Peyer's patch (tissue), 4 donors: ENCODE data around the gene LEPR.

Experiments
- POLR2A ChIP-seq, 2 donors: fragments of 450-650 bp; IDR thresholded peaks; one replicate each; pipeline ENCODE4 v1.5.1; 2017; ENCODE audit warnings: antibody characterized with exemption in 2 of 2, mild to moderate bottlenecking in 2 of 2, moderate library complexity in 2 of 2
- TF ChIP-seq, protein P1 (sequence below), 6 experiments: fragments of 450-650 bp in 4 of 6; fragments of 200-600 bp in 2 of 6; sonication (generic) in 1 of 6; IDR thresholded peaks; one replicate each; pipeline ENCODE4 v1.5.1; 2017 to 2019; ENCODE audit warnings: antibody characterized with exemption in 6 of 6, mild to moderate bottlenecking in 3 of 6, moderate library complexity in 1 of 6

DNA sequence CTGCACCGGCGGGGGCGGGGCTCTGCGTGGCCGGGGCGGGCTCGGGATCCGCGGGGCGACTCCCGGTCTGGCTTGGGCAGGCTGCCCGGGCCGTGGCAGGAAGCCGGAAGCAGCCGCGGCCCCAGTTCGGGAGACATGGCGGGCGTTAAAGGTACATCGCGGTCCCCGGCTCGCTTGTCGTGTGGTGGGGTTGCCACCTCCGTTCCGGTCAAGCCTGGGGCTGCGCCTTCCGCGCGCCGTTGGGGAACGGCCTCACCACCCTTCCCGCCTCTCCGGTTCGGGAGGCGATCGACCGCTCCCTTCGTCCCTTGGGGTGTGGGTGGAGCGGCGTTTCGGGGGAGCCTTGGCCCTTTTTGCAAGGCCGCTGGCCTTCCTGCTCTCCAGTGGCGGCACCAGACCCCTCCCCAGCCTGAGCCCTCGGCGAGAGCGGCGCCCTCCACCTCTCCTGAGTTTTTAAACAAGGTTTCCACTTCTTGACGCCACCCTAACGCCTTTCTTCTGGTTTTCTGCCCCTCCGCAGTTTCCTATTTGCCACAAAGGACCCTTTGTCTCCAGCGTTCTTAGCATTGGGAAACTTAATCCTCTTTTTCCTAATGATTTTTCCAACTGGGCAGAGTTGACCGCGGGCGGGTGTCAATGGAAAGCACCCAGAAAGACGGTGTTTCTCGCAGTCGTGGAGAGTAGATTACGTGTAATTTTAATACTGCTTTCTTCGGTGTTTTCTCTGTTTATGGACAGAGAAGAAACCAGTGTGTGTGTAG, at the start of gene LEPR, which contains the start of gene LEPROT:
- TF ChIP-seq, protein P1, sequence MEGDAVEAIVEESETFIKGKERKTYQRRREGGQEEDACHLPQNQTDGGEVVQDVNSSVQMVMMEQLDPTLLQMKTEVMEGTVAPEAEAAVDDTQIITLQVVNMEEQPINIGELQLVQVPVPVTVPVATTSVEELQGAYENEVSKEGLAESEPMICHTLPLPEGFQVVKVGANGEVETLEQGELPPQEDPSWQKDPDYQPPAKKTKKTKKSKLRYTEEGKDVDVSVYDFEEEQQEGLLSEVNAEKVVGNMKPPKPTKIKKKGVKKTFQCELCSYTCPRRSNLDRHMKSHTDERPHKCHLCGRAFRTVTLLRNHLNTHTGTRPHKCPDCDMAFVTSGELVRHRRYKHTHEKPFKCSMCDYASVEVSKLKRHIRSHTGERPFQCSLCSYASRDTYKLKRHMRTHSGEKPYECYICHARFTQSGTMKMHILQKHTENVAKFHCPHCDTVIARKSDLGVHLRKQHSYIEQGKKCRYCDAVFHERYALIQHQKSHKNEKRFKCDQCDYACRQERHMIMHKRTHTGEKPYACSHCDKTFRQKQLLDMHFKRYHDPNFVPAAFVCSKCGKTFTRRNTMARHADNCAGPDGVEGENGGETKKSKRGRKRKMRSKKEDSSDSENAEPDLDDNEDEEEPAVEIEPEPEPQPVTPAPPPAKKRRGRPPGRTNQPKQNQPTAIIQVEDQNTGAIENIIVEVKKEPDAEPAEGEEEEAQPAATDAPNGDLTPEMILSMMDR (IDR thresholded peaks at IDR 0.05): no peak
- peak; percentile 81 to 90 for TF ChIP-seq POLR2A (IDR thresholded peaks at IDR 0.05)
